Renal cortex interstitium (tissue), 11 donors: ENCODE data around the gene ABL2. TPM values are rescaled to one million over a fixed set of nuclear protein-coding genes. Genes with fewer than 3 reads are reported as not detected.

Experiments used
- DNase-seq, 11 donors: peaks; one replicate each; pipeline ENCODE4 v3.0.0-alpha.2; 2013; ENCODE audit warnings: low read depth in 9 of 11, low spot score in 4 of 11; ENCODE audit errors: extremely low read depth in 1 of 11
- polyA plus RNA-seq, 3 donors: library from polyadenylated mRNA; unstranded; fragments of 120-200 nt; gene quantifications; one replicate each; pipeline ENCODE4 v1.2.1, GENCODE V29; 2013; ENCODE audit not compliant: insufficient read length in 3 of 3

Gene ABL2
- polyA plus RNA-seq, 3 donors: 10.6 to 12.3 (median 10.9) TPM

DNA sequence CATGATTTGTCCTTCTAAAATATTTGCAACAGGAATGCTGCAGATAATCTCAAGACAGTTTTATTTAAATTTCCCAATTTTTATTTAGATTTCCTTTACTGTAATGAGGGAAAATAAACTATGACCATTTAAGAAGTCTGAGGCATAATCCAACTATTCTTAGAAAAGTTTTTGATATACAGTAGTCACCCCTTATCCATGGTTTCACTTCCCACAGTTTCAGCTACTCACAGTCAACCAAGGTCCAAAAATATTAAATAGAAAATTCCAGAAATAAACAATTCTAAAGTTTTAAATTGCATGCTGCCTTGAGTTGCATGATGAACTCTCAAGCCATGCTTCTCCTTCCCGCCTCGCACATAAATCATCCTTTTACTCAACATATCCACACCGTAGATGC, 114.3 kb downstream of the ABL2 start:
- DNase-seq: no peak

DNA sequence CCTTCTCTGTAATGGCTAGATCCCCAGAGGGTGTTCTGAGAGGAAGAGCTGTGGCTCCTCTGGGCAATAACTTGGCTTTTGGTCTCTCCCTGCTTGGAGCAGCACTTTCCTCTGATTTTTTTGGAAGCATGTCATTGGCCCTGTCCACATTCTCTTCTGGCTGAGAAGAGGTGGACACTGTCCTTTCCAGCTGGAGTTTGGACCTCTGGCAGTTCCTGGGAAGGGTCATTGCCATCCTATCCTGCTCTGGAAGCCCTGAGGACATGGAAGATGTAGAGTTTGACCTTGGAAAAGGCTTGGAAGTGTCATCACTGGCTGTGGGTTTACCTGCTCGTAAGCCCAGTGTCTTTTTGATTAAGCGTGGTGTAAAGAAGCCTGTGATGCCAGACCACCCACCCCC, 120.8 kb downstream of the ABL2 start:
- no peak for DNase-seq

DNA sequence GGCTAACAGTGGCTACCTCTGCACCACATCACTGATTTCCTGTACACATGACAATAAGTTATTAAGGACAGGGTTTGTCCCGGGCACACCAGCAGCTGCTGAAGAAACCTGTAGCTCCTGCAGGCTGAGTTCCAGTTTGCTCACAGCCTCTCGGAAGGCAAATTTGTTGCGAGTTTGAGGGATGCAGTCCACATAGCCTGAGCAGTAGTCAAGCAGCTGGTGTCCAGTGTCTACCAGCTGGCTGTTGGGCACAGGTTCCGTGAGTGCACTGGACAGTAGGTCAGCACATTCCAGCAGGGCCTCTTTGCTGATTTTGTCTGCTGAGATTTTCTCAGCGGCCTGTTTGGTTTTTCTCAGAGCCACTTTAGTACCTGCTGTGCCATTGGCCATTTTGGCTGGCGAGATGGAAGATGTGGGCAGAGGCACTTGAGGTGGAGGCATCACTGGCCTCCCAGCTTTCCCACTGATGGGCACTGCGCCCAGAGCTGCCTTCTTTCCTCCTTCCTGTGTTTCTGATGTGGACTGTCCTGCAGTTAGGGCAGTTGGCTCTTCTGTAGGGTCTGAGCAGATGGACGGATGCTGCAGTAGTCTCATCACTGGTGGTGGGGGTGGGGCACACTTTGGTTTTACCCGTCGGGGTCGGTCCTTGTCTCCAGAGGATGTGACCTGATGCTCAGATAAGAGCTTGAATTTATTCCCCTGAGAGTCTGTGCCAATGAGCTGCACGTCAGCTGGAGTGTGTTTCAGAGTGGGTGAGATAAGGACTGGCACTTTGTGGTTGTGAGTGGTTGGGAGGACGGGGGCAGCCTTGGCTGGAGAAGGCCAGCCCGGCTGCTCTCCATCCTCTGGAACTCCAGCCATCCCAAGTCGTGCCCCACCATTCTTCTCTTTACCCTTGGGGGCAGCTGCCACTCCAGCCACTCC, 121.5 kb downstream of the ABL2 start:
- no peak for DNase-seq

DNA sequence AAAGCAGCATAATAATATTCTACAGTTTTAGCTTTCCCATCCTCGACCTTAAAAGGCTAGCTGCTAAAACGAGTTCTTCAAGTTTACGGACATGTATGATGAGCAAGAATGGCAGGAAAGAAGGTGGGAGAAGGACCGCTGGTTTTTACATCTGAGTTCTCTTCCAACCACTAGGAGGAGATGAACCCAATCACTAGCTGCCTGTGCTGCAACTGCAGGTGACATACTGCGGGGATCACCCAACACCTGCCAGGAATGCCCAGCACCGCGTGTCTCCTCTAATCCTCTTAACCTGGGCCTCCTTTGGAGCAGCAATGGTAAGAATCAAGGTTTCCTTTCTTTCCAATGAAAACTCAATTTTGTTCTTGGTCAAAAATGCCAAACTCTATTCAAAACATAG, 124.1 kb downstream of the ABL2 start:
- DNase-seq: no peak

DNA sequence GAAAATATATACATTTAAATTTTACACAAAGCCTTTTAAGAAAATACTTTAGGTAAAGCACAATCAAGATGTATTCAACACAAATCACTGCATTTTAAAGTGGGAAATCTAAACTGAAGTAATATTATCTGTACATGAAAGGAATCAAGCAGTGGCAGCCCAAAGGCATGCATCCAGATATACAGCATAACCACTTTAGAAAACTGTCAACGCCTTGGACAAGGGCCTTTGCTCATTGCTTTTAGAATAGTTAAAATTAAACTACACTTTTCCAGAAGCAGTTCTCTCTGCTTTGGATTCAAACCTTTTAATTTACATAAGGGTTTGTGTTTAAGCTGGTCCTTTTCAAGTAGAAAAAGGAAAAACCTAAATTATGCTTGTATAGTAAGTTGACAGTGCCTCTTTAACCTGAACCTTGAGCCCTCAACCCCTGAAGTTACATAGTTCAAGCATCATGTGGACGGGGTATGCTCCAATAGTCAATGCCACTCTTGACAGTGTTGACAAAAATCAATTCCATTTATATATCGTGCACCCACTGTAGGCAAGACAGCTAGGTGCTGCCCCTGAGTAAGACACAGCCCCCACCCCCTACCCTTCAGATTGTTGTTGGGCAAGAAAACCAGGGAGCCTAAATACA, 124.7 kb downstream of the ABL2 start:
- DNase-seq: no peak

DNA sequence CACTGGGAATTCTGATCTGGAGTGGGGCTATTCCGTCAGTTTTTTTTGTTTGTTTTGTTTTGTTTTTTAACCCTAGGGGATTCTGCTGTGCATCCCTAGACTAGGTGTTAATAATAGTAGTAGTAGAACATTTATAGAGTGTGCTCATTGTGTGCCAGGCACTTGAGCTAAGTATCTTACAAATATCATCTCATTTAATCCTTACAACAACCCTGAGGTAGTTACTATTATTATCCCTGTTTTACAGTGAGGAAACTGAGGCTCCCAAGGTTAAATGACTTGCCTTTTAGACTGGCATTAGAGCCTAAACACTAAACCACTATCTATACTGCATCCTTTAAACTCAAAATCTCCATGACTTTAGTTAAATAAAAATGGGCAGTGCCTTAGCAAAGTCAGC, 125.5 kb downstream of the ABL2 start:
- DNase-seq: no peak

DNA sequence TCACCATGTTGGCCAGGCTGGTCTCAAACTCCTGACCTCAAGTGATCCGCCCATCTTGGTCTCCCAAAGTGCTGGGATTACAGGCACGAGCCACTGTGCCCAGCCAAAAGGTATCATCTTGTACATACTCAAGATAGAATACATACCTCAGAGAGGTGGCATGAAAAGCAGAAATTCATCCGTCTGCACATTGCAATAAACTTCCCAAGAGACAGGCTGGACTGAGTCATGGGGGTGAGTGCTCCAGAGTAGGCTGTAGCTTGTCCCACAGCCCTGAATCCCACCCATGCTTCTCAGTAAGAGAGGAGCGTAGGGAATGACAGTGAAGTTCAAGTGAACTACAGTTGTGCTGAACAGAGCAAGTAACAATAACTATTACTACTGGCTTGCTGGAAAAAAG, 127.9 kb downstream of the ABL2 start:
- DNase-seq: no peak

DNA sequence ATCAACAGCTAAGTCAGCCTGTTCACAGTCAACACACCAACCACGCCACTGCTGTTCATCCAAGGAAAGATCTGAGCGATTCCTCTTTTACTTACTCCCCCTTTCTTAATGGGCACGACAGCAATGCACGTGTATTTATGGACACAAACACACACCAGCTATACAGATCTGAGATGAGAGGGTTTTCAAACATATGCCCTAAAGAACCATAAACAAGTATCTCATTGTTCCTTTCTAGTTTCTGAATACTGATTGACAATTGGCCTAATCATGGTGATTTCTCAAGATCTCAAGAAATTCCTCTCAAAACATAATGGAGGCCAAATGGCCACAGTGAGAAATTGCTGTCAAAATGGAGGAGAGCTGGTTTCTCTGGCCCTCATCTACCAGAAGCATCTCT, 129.6 kb downstream of the ABL2 start:
- no peak for DNase-seq

DNA sequence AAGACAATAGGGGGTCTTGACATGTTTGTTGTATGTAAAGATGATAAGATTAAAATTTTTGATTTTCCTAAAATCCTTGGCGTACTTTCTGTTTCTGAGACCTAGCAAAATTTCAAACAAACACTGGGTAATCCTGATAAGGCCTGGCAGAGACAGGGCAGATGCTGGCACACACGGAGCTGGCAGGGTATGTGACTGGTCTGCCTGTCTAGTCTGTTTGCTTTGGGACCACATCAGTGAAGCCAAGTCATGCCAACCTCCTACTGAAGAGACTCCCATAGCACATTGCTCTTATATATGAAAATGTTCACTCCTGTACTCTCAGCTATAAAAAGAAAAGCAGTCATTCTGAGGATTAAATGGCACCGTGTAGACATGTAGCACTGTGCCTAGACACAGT, 133.6 kb downstream of the ABL2 start:
- no peak for DNase-seq

DNA sequence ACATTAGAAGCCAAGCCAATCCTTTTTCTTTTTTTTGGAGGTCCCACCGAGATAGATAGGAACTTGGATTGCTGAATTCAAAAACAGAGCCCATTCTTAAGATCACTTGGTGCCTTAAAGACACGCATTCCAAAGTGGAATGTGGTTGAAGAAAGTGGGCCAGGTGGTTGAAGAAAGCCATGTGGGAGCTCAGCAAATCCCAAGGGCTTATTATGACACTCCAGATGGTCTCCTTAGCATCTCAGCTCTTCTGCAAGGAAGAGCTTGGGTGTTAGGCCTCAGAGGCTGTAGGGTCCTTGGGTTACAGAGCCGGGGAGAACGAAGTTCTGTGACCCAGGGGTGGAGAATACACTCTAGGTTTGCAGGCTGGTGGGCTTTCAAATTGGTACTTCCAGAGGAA, 134.1 kb downstream of the ABL2 start:
- no peak for DNase-seq

DNA sequence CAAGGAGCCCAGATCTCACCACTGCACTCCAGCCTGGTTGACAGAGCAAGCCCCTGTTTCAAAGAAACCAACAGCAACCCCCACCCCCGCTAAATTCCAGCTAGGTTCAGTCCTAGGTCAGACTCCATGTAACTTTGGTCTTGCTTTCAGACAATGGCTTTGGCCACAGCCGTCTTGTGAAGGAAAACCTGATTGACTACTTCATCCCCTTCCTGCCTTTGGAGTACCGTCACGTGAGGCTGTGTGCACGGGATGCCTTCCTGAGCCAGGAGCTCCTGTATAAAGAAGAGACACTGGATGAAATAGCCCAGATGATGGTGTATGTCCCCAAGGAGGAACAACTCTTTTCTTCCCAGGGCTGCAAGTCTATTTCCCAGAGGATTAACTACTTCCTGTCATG, 134.7 kb downstream of the ABL2 start:
- DNase-seq: no peak

DNA sequence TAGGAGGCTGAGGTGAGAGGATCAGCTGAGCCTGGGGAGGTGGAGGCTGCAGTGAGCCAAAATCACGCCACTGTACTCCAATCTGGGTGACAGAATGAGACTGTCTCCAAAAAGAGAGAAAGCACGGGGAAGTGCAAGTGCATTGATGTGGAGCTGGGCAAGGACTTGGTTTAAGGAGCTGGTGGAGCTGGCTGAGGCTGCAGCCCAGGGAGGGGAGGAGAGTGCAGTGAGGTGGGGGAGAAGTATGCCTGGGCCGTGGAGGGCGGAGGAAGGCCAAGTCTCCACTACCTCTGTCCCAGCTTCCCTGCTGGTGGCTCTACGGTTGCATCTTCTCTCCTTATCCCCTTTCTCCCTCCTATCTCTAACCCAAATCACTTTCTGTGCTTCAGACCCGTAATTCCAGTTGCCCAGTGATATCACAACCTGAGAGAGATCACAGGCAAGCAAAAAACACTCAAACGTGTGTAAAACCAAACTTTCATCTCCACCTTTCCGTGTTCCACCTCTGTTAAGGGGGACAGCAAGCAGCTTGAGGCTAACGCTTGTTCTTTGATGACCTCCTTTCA, 136.5 kb downstream of the ABL2 start:
- DNase-seq: no peak

DNA sequence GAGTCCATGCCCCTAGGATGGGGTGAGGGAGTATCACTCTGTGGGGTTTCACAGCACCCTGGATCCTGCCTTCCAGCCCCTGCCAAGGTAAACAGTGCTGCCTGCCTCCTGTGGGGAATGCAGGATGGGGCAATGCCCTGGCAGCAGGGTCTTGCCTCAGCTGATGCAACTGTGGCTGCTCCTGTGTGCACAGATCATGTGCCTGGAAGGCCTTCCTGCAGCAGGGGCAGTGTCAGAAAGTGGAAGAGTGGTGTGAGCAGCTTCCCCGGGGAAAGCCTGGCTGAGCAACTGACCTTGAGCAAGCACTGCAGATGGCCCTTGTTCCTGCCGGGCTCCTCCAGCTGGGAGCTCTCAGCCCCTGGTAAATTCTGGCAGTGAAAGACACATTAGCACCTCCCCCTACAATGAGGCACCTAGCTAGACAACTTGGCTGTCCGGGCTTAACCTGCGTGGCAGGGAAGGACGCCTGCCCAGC, 137.7 kb downstream of the ABL2 start:
- no peak for DNase-seq

DNA sequence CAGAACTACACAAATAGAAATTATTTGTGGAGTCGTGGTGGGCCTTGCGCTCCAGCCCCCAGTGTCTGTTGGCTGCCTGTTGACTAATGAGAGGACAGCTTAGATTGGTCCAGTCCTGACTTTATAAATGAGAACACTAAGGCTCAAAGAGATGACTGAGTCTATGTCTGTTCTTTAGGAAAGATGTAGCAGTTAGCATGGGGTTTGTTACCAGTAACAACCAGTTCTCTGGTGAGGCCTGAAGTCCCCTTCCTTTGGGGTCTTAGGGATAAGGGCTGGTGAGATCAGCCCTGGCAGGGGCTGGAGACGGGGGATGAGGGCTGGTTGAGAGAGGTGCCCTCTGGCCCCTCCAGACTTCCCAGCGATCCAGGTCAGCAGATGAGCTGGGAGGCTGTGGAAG, 138.6 kb downstream of the ABL2 start:
- DNase-seq: no peak

DNA sequence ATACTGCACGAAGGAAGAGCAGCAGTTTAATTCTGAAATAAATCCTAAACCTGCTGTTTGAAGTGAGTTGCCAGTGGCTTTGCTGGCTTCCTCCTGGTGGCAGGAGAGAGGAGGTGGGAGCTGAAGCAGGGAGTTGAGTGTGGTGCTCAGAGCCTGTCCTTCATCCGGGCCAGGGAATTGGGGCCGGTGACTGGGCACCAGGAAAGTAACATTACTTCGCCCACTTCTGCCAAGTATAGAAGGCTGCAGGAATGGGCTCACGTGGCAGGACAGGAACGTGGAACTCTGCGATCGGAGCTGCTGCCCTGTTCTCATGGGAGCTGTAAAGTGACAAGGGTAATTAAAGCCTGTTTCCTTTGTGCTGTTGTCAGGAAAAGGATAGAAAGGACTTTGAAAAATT, 139.0 kb downstream of the ABL2 start:
- no peak for DNase-seq

DNA sequence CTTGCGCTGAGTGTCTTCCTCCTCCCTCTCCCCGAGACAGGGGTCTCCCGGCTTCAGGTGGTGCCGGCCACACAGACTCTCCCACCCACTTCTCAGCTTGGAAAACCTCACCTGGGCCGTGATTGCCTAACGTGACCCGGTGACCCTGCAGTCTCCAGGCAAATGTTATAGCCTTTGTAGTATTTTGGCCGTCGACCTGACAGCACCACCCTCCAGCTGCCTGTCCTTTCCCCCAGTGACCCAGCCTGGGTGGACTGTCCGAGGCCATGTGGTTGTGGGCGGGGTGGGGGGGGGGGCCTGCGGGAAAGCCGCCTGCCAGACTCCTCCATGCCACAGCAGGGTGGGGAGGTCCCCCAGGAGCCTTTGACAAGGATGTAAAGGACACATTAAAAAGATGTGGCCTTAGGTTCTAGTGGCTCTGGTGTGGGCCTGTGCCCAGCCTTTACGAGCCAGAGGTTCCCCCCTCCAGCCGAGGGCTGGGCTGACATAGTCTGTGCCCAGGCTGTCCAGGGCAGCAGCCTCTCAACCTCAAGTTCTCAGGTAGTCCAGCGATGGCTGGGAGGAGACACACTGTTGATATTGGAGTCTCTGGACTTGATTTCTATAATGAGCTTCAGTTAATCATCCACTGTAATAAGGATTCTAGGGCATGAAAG, 139.5 kb downstream of the ABL2 start:
- no peak for DNase-seq

DNA sequence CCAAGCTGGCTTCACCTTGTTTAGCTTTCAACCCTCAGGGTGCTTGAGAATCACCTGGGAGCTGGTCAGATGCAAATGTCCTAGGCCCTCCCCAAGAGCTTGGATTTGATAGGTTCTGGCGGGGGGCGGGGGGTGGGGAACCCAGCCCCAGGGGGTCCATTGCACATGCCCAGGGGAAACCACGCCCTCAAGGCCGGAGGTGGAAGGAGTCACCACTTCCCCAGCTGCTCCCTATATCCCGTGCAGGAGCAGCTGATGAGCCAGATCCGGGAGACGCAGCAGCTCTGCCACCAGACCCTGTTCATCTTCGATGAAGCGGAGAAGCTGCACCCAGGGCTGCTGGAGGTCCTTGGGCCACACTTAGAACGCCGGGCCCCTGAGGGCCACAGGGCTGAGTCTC, 141.8 kb downstream of the ABL2 start:
- no peak for DNase-seq

DNA sequence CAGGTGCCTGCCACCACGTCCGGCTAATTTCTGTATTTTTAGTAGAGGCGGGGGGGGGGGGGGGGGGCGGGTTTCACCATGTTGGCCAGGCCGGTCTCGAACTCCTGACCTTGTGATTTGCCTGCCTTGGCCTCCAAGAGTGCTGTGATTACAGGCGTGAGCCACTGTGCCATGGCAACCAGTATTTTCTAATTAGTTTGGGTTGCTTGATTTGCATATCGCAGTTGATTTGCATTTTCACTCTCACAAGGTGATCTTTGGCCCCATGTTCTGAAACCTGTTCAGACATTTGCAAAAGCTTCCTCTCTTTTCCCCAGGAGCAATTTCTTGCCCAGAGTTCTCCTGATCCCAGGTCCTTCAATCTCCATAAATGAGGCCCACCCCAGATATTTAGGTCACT, 145.9 kb downstream of the ABL2 start:
- DNase-seq: no peak

DNA sequence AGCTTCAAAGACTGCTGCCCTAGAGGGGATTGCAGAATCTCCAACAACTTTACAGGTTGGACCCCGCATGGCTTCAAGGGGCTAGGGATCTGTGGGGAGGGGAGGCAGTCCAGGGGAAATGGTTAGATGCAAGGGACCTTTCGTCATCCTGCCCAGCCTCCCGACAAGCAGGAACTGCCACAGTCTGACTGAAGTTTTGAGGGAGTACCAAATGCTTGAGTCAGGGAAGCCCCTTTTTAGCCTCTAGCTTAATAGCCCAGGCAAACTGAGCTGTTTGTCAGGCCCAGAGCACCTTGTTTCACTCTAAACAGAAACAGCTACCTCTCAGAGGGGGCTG, 146.5 kb downstream of the ABL2 start:
- no peak for DNase-seq
